ENCODE measurements around the gene ELAVL1. TPM values are rescaled to one million over a fixed set of nuclear protein-coding genes. Genes with fewer than 3 reads are reported as not detected.
A peak's percentile ranks its signal among the peaks of the same experiment; 100 is the strongest.

Gene ELAVL1
- total and polyA plus RNA-seq, 2 of the 13 experiments (the other 11 are each of a cell fraction or from before 2014, with no cell fraction given) = 27.9 to 38.4 TPM

DNA sequence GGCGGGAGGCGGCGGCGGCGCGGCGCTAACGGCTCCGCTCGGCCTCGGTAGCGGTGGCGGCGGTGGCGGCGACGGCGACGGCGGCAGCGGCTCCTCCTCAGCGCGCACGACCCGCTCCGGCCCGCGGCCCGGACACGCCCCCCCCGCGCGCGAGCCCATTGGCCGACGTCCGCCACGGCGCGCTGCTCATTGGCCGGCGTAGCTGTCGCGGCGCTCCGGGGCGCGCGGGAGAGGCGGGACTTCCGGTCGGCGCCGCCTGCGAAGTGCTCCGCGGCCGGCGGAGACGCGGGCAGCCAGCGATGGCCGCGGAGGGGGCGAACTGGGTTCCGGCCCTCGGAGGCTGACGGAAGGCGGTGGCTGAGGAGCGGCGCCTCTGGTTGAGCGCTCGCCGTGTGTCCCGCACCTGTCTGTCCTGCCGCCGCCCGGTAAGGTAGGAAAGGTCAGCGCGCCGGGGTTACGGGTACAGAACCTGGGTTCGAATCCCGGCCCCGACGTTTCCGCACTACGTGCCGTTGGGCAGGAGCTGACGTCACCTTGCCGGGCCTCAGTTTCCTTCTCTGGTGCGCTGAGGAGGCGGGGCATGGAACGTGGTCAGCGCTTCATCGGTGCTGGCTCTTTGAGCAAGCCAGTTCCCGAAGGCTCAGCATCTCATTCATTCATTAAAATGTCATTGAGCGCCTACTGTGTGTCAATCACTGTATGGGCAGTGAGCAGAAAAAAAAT lies at the start of gene ELAVL1 (continued):
- TF ChIP-seq HNF1A (IDR thresholded peaks at IDR 0.05; ENCODE audit: low read depth) = no peak
- TF ChIP-seq HNF1A (CRISPR knock-in tag; IDR thresholded peaks at IDR 0.05; ENCODE audit: borderline replicate concordance) = peak; percentile 56
- peak; percentile 82 to 87 for TF ChIP-seq POLR2A (IDR thresholded peaks at IDR 0.05; ENCODE audit: insufficient read depth in 1 of 2, low read depth in 2 of 2, low read length in 2 of 2)
- no peak for TF ChIP-seq FOXA1 (IDR thresholded peaks at IDR 0.05)
- 0 out of 2 replicates have a peak, but pooled peaks have one; percentile 15 for TF ChIP-seq FOXA1 (CRISPR knock-in tag; IDR thresholded peaks at IDR 0.05)
- no peak for TF ChIP-seq MAFK (conservative IDR thresholded peaks at IDR 0.05 in 1 of 2, IDR thresholded peaks at IDR 0.05 in 1 of 2; ENCODE audit: low read length in 2 of 2)
- TF ChIP-seq DMAP1 (CRISPR knock-in tag; IDR thresholded peaks at IDR 0.05) = peak; percentile 66; the same call in 1 of the 2 replicates
- no peak for TF ChIP-seq DPF2 (CRISPR knock-in tag; IDR thresholded peaks at IDR 0.05; ENCODE audit: borderline replicate concordance, low read depth)
- TF ChIP-seq ZNF318 (CRISPR knock-in tag; IDR thresholded peaks at IDR 0.05) = no peak
- TF ChIP-seq, protein P1, sequence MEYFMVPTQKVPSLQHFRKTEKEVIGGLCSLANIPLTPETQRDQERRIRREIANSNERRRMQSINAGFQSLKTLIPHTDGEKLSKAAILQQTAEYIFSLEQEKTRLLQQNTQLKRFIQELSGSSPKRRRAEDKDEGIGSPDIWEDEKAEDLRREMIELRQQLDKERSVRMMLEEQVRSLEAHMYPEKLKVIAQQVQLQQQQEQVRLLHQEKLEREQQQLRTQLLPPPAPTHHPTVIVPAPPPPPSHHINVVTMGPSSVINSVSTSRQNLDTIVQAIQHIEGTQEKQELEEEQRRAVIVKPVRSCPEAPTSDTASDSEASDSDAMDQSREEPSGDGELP (IDR thresholded peaks at IDR 0.05; ENCODE audit: borderline replicate concordance, low read depth) = no peak
- 0 out of 2 replicates have a peak, but pooled peaks have one; percentile 71 for TF ChIP-seq SNAPC2 (CRISPR knock-in tag; IDR thresholded peaks at IDR 0.05)
- TF ChIP-seq, protein P2, sequence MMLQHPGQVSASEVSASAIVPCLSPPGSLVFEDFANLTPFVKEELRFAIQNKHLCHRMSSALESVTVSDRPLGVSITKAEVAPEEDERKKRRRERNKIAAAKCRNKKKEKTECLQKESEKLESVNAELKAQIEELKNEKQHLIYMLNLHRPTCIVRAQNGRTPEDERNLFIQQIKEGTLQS (CRISPR knock-in tag; IDR thresholded peaks at IDR 0.05) = no peak
